G401.6 (cell line): ENCODE data around the gene MYOM1.
"Not testable (repeated sequence)": the region's sequence is repeated elsewhere in the genome, so short reads cannot be mapped to it uniquely, and the experiment has no call there.

Experiments used
- FAIRE-seq: peaks from 2 replicates; lab custom pipeline; 2012; peaks lifted over from hg19 to GRCh38; lab: Jason Lieb, UNC

Gene MYOM1

DNA sequence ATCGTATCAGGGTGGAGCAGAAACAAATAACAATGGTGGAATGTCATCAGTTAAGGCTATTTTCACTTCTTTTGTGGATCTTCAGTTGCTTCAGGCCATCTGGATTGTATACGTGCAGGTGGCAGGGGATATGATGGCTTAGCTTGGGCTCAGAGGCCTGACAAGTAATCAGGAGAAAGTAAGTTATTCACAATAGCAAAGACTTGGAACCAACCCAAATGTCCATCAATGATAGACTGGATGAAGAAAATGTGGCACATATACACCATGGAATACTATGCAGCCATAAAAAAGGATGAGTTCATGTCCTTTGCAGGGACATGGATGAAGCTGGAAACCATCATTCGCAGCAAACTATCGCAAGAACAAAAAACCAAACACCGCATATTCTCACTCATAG, 196.2 kb downstream of the MYOM1 start:
- not testable (repeated sequence) for FAIRE-seq
